Measurements from ENCODE around the gene PAQR5. TPM values are rescaled to one million over a fixed set of nuclear protein-coding genes. Genes with fewer than 3 reads are reported as not detected.
A peak's percentile ranks its signal among the peaks of the same experiment; 100 is the strongest.
"Not testable (repeated sequence)": the region's sequence is repeated elsewhere in the genome, so short reads cannot be mapped to it uniquely, and the experiment has no call there.

Gene PAQR5
- under 1 TPM; 0.17 to 0.71 (median 0.41) TPM for polyA plus RNA-seq (ENCODE audit: insufficient read length in 10 of 10)
- long read RNA-seq, donor 1: 0 reads
- long read RNA-seq, donor 2: 0 reads
- long read RNA-seq, donor 3: 0 reads
- long read RNA-seq, donor 4: 0 reads
- long read RNA-seq, donor 5: 0 reads
- long read RNA-seq, donor 6: 0 reads
- long read RNA-seq, donor 7: 0 reads
- long read RNA-seq, donor 8: 0 reads
- long read RNA-seq, donor 9: 0 reads

- peak in 1 of 3 donors; percentile 28 for DNase-seq
These were observed at the start of gene PAQR5 for GRCh38 chr15:69298697-69299441. TSS of gene PAQR5 (plus strand) at chr15:69298912. CDS start at chr15:69360081, 61,169 bp downstream.

GRCh38 chr15:69253156-69253555 lies 45.6 kb upstream of the PAQR5 start:
- DNase-seq: peak in 2 of 3 donors; percentile 38 to 64

GRCh38 chr15:69265347-69265955 lies 33.3 kb upstream of the PAQR5 start:
- DNase-seq: peak; percentile 13 to 44 (median 27)

GRCh38 chr15:69271217-69271616 lies 27.5 kb upstream of the PAQR5 start:
- no peak for DNase-seq

GRCh38 chr15:69272139-69272538 lies 26.6 kb upstream of the PAQR5 start:
- no peak for DNase-seq

GRCh38 chr15:69272891-69273290 lies 25.8 kb upstream of the PAQR5 start:
- peak in 2 of 3 donors; percentile 34 to 56 for DNase-seq

GRCh38 chr15:69275074-69275670 lies 23.5 kb upstream of the PAQR5 start:
- no peak for DNase-seq

- DNase-seq: no peak
These were observed 22.7 kb upstream of the PAQR5 start for GRCh38 chr15:69275933-69276560.

GRCh38 chr15:69277316-69277715 lies 21.4 kb upstream of the PAQR5 start:
- DNase-seq: no peak

GRCh38 chr15:69279636-69280035 lies 19.1 kb upstream of the PAQR5 start:
- DNase-seq: no peak

GRCh38 chr15:69280783-69281182 lies 17.9 kb upstream of the PAQR5 start:
- no peak for DNase-seq

- DNase-seq: no peak
These were observed 16.5 kb upstream of the PAQR5 start for GRCh38 chr15:69282104-69282743.

- no peak for DNase-seq
These were observed 12.9 kb upstream of the PAQR5 start for GRCh38 chr15:69285834-69286233.

GRCh38 chr15:69288011-69288410 lies 10.7 kb upstream of the PAQR5 start:
- DNase-seq: no peak

- DNase-seq: no peak
These were observed 10.0 kb upstream of the PAQR5 start for GRCh38 chr15:69288531-69289341.

GRCh38 chr15:69289342-69290146 lies 9.2 kb upstream of the PAQR5 start:
- no peak for DNase-seq

GRCh38 chr15:69290346-69291164 lies 8.2 kb upstream of the PAQR5 start:
- no peak for DNase-seq

GRCh38 chr15:69291651-69292050 lies 7.1 kb upstream of the PAQR5 start:
- not testable (repeated sequence) for DNase-seq

All from muscle of back (tissue), 13 donors.